Loucy (cell line): ENCODE results near the gene PHOSPHO2.

Experiments
- H2AFZ ChIP-seq: fragments of 200-600 bp; sonication (generic); 2 replicates; pipeline ENCODE4 v1.6.0; 2016; ENCODE audit warnings: antibody characterized with exemption, mild to moderate bottlenecking, low read length, moderate library complexity
- H3F3A ChIP-seq: fragments of 200-600 bp; 2 replicates; pipeline ENCODE4 v1.6.0; 2016; ENCODE audit warnings: antibody characterized with exemption, low read depth, mild to moderate bottlenecking
- H3K27me3 ChIP-seq: fragments of 200-600 bp; sonication (generic); 2 replicates; pipeline ENCODE4 v1.6.1; 2014; ENCODE audit warnings: low read length, mild to moderate bottlenecking; ENCODE audit not compliant: insufficient read depth, poor library complexity, severe bottlenecking
- H3K36me3 ChIP-seq: fragments of 200-600 bp; sonication (generic); 2 replicates; pipeline ENCODE4 v1.6.1; 2016; ENCODE audit warnings: low read length; ENCODE audit not compliant: insufficient read depth
- H3K4me1 ChIP-seq: fragments of 200-600 bp; sonication (generic); 2 replicates; pipeline ENCODE4 v1.5.1; 2014; ENCODE audit warnings: low read length, mild to moderate bottlenecking; ENCODE audit not compliant: insufficient read depth, poor library complexity, severe bottlenecking
- H3K4me2 ChIP-seq: fragments of 200-600 bp; sonication (generic); 2 replicates; pipeline ENCODE4 v1.6.0; 2014; ENCODE audit warnings: antibody characterized with exemption, low read length, low read depth, mild to moderate bottlenecking; ENCODE audit not compliant: poor library complexity, severe bottlenecking
- H3K4me3 ChIP-seq: fragments of 200-600 bp; sonication (generic); 2 replicates; pipeline ENCODE4 v1.5.1; 2014; ENCODE audit warnings: low read length, mild to moderate bottlenecking, mixed read lengths; ENCODE audit not compliant: poor library complexity, severe bottlenecking
- H3K79me2 ChIP-seq: fragments of 200-600 bp; sonication (generic); 2 replicates; pipeline ENCODE4 v1.6.1; 2014; ENCODE audit warnings: low read length; ENCODE audit not compliant: insufficient read depth
- H3K9ac ChIP-seq: fragments of 200-600 bp; sonication (generic); 2 replicates; pipeline ENCODE4 v1.6.0; 2014; ENCODE audit warnings: mild to moderate bottlenecking, low read depth, low read length, moderate library complexity; ENCODE audit not compliant: poor library complexity, severe bottlenecking
- H3K9me2 ChIP-seq: fragments of 200-600 bp; sonication (generic); replicated peaks from 2 replicates; pipeline ENCODE4 v1.6.1; 2016; ENCODE audit warnings: low read depth, low read length, mixed read lengths
- H3K9me3 ChIP-seq: fragments of 200-600 bp; sonication (generic); 2 replicates; pipeline ENCODE4 v1.6.1; 2014; ENCODE audit warnings: mild to moderate bottlenecking, antibody characterized with exemption, low read length, low read depth; ENCODE audit not compliant: insufficient read depth
- H4K20me1 ChIP-seq: fragments of 200-600 bp; sonication (generic); 2 replicates; pipeline ENCODE4 v1.6.0; 2014; ENCODE audit warnings: antibody characterized with exemption, low read length, mild to moderate bottlenecking; ENCODE audit not compliant: insufficient read depth, poor library complexity, severe bottlenecking
- CTCF ChIP-seq: fragments of 200-600 bp; sonication (generic); conservative IDR thresholded peaks from 2 replicates; pipeline ENCODE4 v1.5.1; 2014; ENCODE audit warnings: mild to moderate bottlenecking, antibody characterized with exemption, low read length
- EZH2phosphoT487 ChIP-seq: fragments of 200-600 bp; IDR thresholded peaks from 2 replicates; pipeline ENCODE4 v1.6.1; 2018; ENCODE audit warnings: antibody characterized with exemption, mild to moderate bottlenecking, moderate library complexity, borderline replicate concordance

The PHOSPHO2 gene

GRCh38 chr2:169712791-169713227 lies 18.5 kb downstream of the PHOSPHO2 start:
- Histone ChIP-seq H3K79me2 (no peaks in the 10 kb centered on the region), H3K9me3 (no peaks in the 10 kb centered on the region; the same call in 1 of the 2 replicates)
- TF ChIP-seq EZH2phosphoT487 (no peak), CTCF (no peak)

GRCh38 chr2:169713331-169713730 lies 19.1 kb downstream of the PHOSPHO2 start:
- no peaks in the 10 kb centered on the region for H3K27me3 ChIP-seq
- H3K79me2 ChIP-seq = no peaks in the 10 kb centered on the region
- H3K36me3 ChIP-seq = no peaks in the 10 kb centered on the region
- no peak overlapping the region for H3K4me3 ChIP-seq
- H3K9ac ChIP-seq = no peak overlapping the region
- no peaks in the 10 kb centered on the region for H3K4me1 ChIP-seq
- H2AFZ ChIP-seq = no peak overlapping the region
- no peaks in the 10 kb centered on the region; the same call in 1 of the 2 replicates for H3K9me3 ChIP-seq
- TF ChIP-seq EZH2phosphoT487 = no peak
- TF ChIP-seq CTCF = no peak
- H3K9me2 ChIP-seq = no peaks in the 10 kb centered on the region
- H4K20me1 ChIP-seq = no peaks in the 10 kb centered on the region
- H3F3A ChIP-seq = no peaks in the 10 kb centered on the region
- no peak overlapping the region for H3K4me2 ChIP-seq

More at GRCh38 chr2:169712791-169713227, 18.5 kb downstream of the PHOSPHO2 start:
- Histone ChIP-seq H3K4me1 (no peaks in the 10 kb centered on the region), H3K9ac (no peak overlapping the region), H3K9me2 (no peaks in the 10 kb centered on the region), H3F3A (no peaks in the 10 kb centered on the region), H3K27me3 (no peaks in the 10 kb centered on the region), H3K4me2 (no peak overlapping the region), H3K36me3 (no peaks in the 10 kb centered on the region), H2AFZ (no peak overlapping the region), H4K20me1 (no peaks in the 10 kb centered on the region), H3K4me3 (no peak overlapping the region)

DNA sequence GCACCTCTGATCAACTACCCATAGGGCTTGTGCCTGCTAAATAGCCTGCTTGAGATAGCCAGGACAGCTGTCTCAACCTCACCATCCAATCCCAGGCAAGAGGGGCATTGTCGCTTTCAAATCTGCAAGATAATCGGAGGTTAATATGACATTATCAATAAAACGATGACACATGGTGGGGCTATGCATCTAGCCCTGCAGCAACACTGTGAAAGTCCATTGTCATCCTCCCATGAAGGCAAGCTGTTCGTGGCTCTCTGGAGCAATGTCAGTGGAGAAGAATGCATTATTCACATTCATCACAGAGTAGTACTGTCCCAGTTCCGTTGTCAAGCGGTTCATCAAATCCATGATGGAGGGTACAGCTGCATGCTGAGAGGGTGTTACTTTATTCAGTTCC lies 20.4 kb downstream of the PHOSPHO2 start:
- Histone ChIP-seq H4K20me1 (no peaks in the 10 kb centered on the region), H3F3A (no peaks in the 10 kb centered on the region), H2AFZ (no peak overlapping the region), H3K4me2 (no peak overlapping the region), H3K79me2 (no peaks in the 10 kb centered on the region), H3K9me2 (no peaks in the 10 kb centered on the region), H3K9me3 (no peaks in the 10 kb centered on the region; the same call in 1 of the 2 replicates), H3K4me3 (no peak overlapping the region), H3K9ac (no peak overlapping the region), H3K36me3 (no peaks in the 10 kb centered on the region), H3K27me3 (no peaks in the 10 kb centered on the region), H3K4me1 (no peaks in the 10 kb centered on the region)
- TF ChIP-seq CTCF (no peak), EZH2phosphoT487 (no peak)
